GM23338 (cell line): ENCODE measurements around the gene L1CAM. TPM values are rescaled to one million over a fixed set of nuclear protein-coding genes. Genes with fewer than 3 reads are reported as not detected.

ENCODE experiments used
- CREB1 ChIP-seq: fragments of 250-450 bp; sonication (Bioruptor Pico); IDR thresholded peaks from 2 replicates; pipeline ENCODE4 v1.5.0; 2020; ENCODE audit warnings: low read depth, mild to moderate bottlenecking, moderate library complexity
- ETS1 ChIP-seq: IDR thresholded peaks from 2 replicates; pipeline ENCODE4 v1.6.1; 2016; ENCODE audit warnings: antibody characterized with exemption
- EZH2phosphoT487 ChIP-seq: fragments of 200-600 bp; sonication (generic); IDR thresholded peaks from one replicate; pipeline ENCODE4 v1.8.1; 2018; ENCODE audit warnings: antibody characterized with exemption; ENCODE audit not compliant: unreplicated experiment
- POLR2AphosphoS5 ChIP-seq: IDR thresholded peaks from 2 replicates; pipeline ENCODE4 v1.6.1; 2016; ENCODE audit warnings: antibody characterized with exemption, low read depth
- STAT1 ChIP-seq: IDR thresholded peaks from one replicate; pipeline ENCODE4 v1.6.1; 2016; ENCODE audit warnings: antibody characterized with exemption; ENCODE audit not compliant: unreplicated experiment
- ZNF331 ChIP-seq: fragments of 250-450 bp; sonication (Bioruptor Pico); IDR thresholded peaks from 2 replicates; pipeline ENCODE4 v1.5.0; 2020; ENCODE audit warnings: low read depth, mild to moderate bottlenecking, moderate library complexity
- ZNF462 ChIP-seq: fragments of 250-450 bp; sonication (Bioruptor Pico); IDR thresholded peaks from 2 replicates; pipeline ENCODE4 v1.5.0; 2020; ENCODE audit warnings: mild to moderate bottlenecking, moderate library complexity
- polyA plus RNA-seq: library from polyadenylated mRNA; unstranded; fragments of >200 nt; fragmentation: Nextera tagmentation; extraction: Ambion mirVana; gene quantifications from 2 replicates; pipeline ENCODE4 v1.2.1, GENCODE V29; 2016
- total RNA-seq: library from RNA; depleted of rRNA; stranded (reverse); fragments of >200 nt; shearing (Covaris generic); gene quantifications from 2 replicates; pipeline ENCODE4 v1.2.3, GENCODE V29; 2014
- TF ChIP-seq, protein P1 (sequence below): IDR thresholded peaks from one replicate; pipeline ENCODE4 v1.6.1; 2018; ENCODE audit warnings: antibody characterized with exemption; ENCODE audit not compliant: unreplicated experiment

The L1CAM gene
- total and polyA plus RNA-seq, 2 experiments from 2014 or later = 7.4 to 29.2 TPM

DNA sequence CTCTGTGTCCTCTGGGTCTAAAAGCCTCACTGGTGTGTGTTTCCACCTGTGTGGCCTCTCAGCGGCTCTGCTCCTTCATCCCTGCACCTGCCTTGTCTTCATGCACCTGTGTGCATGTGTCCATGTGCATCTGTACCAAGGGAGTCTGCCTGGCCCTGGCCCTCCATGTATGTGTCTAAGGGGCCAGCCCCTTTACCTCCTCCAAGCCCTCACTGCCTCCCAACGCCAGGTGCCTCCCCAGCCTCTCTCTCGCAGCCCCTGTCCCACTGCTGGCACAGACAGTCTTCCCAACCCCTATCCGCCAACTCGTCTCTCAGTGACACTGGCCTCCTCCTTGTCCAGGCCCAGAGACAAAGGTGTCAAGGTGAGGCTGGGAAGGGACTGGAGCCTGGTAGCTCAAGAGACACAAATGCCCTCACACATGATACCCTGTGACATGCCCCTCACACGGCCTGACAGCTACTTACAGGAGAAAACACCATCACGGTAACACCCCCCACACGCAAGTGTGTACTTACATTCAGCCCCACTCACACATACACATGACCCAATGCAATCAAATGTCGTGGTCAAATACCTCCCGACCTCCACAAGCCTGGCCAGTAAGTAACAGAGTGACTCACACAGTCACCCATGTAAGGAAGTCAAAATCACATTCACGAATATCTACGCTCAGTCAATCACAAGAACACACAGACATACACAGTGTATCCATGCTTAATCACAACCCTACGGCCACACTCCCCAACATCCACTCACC is 11.4 kb downstream of the L1CAM start (continued):
- no peak for TF ChIP-seq ZNF462 (CRISPR knock-in tag)
- TF ChIP-seq POLR2AphosphoS5 = no peak
- TF ChIP-seq, protein P1, sequence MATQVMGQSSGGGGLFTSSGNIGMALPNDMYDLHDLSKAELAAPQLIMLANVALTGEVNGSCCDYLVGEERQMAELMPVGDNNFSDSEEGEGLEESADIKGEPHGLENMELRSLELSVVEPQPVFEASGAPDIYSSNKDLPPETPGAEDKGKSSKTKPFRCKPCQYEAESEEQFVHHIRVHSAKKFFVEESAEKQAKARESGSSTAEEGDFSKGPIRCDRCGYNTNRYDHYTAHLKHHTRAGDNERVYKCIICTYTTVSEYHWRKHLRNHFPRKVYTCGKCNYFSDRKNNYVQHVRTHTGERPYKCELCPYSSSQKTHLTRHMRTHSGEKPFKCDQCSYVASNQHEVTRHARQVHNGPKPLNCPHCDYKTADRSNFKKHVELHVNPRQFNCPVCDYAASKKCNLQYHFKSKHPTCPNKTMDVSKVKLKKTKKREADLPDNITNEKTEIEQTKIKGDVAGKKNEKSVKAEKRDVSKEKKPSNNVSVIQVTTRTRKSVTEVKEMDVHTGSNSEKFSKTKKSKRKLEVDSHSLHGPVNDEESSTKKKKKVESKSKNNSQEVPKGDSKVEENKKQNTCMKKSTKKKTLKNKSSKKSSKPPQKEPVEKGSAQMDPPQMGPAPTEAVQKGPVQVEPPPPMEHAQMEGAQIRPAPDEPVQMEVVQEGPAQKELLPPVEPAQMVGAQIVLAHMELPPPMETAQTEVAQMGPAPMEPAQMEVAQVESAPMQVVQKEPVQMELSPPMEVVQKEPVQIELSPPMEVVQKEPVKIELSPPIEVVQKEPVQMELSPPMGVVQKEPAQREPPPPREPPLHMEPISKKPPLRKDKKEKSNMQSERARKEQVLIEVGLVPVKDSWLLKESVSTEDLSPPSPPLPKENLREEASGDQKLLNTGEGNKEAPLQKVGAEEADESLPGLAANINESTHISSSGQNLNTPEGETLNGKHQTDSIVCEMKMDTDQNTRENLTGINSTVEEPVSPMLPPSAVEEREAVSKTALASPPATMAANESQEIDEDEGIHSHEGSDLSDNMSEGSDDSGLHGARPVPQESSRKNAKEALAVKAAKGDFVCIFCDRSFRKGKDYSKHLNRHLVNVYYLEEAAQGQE = no peak
- TF ChIP-seq STAT1 = no peak
- TF ChIP-seq CREB1 (CRISPR knock-in tag) = no peak
- no peak for TF ChIP-seq ZNF331 (CRISPR knock-in tag)
- TF ChIP-seq EZH2phosphoT487 = no peak
- TF ChIP-seq ETS1 = no peak
